HG02973 (cell line): Measurements from ENCODE around the gene SLC35A4.
"Not testable (repeated sequence)": the region's sequence is repeated elsewhere in the genome, so short reads cannot be mapped to it uniquely, and the experiment has no call there.

Experiments
- ATAC-seq: cut with Tn5 transposase; IDR thresholded peaks from one replicate; pipeline ENCODE4 v1.9.1; 2021; ENCODE audit warnings: moderate library complexity; ENCODE audit not compliant: unreplicated experiment

Gene SLC35A4

GRCh38 chr5:140557965-140558364, 6.7 kb upstream of the SLC35A4 start:
- ATAC-seq: no peak

- ATAC-seq: no peak
These were observed 6.1 kb upstream of the SLC35A4 start for GRCh38 chr5:140558542-140558941.

- ATAC-seq: no peak
These were observed 4.4 kb upstream of the SLC35A4 start for GRCh38 chr5:140560227-140560626.

- ATAC-seq: no peak
These were observed 2.7 kb upstream of the SLC35A4 start for GRCh38 chr5:140561753-140562523.

- ATAC-seq: no peak
These were observed 1.0 kb upstream of the SLC35A4 start for GRCh38 chr5:140563596-140563995.

GRCh38 chr5:140565024-140565779, 574 bp downstream of the SLC35A4 start:
- ATAC-seq: no peak

GRCh38 chr5:140565780-140566095, 1.1 kb downstream of the SLC35A4 start:
- no peak for ATAC-seq

GRCh38 chr5:140566665-140567064, 2.0 kb downstream of the SLC35A4 start:
- ATAC-seq: no peak

- no peak for ATAC-seq
These were observed 2.6 kb downstream of the SLC35A4 start for GRCh38 chr5:140567136-140567818.

- ATAC-seq: no peak
These were observed 3.2 kb downstream of the SLC35A4 start for GRCh38 chr5:140567871-140568270.

- ATAC-seq: no peak
These were observed 3.9 kb downstream of the SLC35A4 start for GRCh38 chr5:140568443-140569063.

- no peak for ATAC-seq
These were observed 4.6 kb downstream of the SLC35A4 start for GRCh38 chr5:140569197-140569596.

GRCh38 chr5:140570058-140570457, 5.4 kb downstream of the SLC35A4 start:
- ATAC-seq: no peak

- no peak for ATAC-seq
These were observed 5.9 kb downstream of the SLC35A4 start for GRCh38 chr5:140570488-140570887.

GRCh38 chr5:140571105-140571504, 6.5 kb downstream of the SLC35A4 start:
- no peak for ATAC-seq

GRCh38 chr5:140573683-140574082, 9.1 kb downstream of the SLC35A4 start:
- ATAC-seq: no peak

- ATAC-seq: no peak
These were observed 9.5 kb downstream of the SLC35A4 start for GRCh38 chr5:140574165-140574564.

GRCh38 chr5:140575309-140575708, 10.7 kb downstream of the SLC35A4 start:
- ATAC-seq: no peak

GRCh38 chr5:140576776-140577201, 12.2 kb downstream of the SLC35A4 start:
- ATAC-seq: no peak

- not testable (repeated sequence) for ATAC-seq
These were observed 14.6 kb downstream of the SLC35A4 start for GRCh38 chr5:140579188-140579747.

GRCh38 chr5:140587495-140587894, 22.9 kb downstream of the SLC35A4 start:
- no peak for ATAC-seq
